Uterus (tissue), 2 donors: ENCODE measurements around the gene AREL1.

Source experiments
- CTCF ChIP-seq, 4 experiments: fragments of 200-600 bp in 2 of 4; fragments of 450-650 bp in 2 of 4; sonication (generic) in 2 of 4; IDR thresholded peaks; one replicate each; pipeline ENCODE4 v1.5.1; 2016 to 2019; ENCODE audit warnings: antibody characterized with exemption in 4 of 4, mild to moderate bottlenecking in 2 of 4, moderate library complexity in 1 of 4
- POLR2A ChIP-seq, 2 donors: fragments of 450-650 bp; IDR thresholded peaks; one replicate each; pipeline ENCODE4 v1.6.1; 2016; ENCODE audit warnings: antibody characterized with exemption in 2 of 2, mild to moderate bottlenecking in 1 of 2, moderate library complexity in 1 of 2

- no peak for TF ChIP-seq POLR2A (IDR thresholded peaks at IDR 0.05)
- no peak for TF ChIP-seq CTCF (IDR thresholded peaks at IDR 0.05)
Measured at GRCh38 chr14:74634964-74635363, 77.9 kb downstream of the AREL1 start.
